ENCODE results near the gene ABL1. TPM values are rescaled to one million over a fixed set of nuclear protein-coding genes. Genes with fewer than 3 reads are reported as not detected.

ABL1 gene
- total RNA-seq, 1 experiment from 2014 or later: 27.6 TPM

DNA sequence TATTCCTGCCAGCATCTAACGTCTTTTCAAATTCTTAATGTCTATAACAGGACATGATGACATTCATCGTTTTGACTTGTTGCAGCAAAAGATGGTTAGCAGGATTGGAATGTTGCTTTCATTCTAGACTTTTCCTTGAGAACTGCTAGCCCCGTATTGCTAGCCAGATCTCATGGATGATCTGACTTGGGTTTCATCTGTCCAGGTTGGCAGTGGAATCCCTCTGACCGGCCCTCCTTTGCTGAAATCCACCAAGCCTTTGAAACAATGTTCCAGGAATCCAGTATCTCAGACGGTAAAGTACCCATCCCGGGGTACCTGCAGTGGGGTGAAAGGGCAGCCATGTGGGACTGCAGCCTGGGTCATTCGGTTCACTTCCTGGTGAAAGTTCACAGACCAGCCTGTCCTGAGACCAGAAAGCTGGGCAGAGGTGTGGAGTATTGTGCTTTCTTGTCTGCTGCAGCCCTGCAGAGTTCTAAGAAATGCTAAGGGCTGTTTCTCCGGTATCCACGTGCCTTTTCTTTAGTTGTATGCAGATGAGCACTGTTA, 44.9 kb downstream of the ABL1 start:
- DNase-seq (ENCODE audit: low read depth): no peak
- in situ Hi-C loops (cut with HindIII; ENCODE audit: low pct_unique_long_range_greater_than_20kb, low sequenced_read_pairs): no loop called here

DNA sequence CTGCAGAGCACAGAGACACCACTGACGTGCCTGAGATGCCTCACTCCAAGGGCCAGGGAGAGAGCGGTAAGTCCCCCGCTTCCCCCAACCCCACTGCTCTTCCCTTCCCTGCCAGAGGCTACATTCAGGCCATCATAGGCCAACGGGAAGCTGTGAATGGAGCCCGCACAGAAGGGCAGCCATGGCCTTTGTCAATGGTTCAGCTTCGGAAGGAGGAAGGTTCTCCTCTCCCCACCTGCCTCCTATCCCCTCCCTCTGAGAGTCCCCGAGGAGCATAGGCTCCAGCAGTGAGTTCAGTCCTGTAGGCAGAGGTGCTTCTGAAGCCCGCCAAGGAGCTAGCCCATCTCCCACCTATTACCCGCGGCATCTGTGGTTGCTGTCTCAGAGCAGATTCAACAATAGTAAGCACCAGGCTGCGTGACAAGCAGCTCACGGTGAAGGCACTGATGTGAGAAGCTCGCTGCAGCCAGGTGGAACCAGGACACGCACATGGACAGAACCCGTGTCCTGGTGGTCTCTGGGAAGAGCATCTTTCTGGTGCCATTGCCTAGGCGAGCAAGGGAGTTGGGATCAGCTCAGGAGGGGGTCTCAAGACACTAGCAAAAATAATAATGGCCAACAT, 45.7 kb downstream of the ABL1 start:
- no peak for DNase-seq (ENCODE audit: low read depth)
- in situ Hi-C loops (cut with HindIII; ENCODE audit: low pct_unique_long_range_greater_than_20kb, low sequenced_read_pairs): no loop called here

DNA sequence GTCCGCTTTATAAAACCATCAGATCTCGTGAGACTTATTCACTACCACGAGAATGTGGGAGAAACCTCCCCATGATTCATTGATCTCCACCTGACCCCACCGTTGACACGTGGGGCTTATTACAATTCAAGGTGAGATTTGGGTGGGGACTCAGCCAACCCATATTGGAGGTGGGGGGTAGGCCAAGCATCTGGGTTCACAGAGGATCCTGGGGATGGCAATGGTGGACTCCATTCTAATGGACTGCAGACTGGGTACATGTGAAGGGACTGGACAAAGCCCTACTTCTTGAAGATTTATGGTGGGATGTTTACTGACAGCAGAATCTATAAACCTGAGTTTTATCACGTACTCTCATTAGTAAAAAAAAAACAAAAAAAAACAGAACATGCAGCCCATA, 46.5 kb downstream of the ABL1 start:
- in situ Hi-C loops (cut with HindIII; ENCODE audit: low pct_unique_long_range_greater_than_20kb, low sequenced_read_pairs): no loop called here
- no peak for DNase-seq (ENCODE audit: low read depth)

DNA sequence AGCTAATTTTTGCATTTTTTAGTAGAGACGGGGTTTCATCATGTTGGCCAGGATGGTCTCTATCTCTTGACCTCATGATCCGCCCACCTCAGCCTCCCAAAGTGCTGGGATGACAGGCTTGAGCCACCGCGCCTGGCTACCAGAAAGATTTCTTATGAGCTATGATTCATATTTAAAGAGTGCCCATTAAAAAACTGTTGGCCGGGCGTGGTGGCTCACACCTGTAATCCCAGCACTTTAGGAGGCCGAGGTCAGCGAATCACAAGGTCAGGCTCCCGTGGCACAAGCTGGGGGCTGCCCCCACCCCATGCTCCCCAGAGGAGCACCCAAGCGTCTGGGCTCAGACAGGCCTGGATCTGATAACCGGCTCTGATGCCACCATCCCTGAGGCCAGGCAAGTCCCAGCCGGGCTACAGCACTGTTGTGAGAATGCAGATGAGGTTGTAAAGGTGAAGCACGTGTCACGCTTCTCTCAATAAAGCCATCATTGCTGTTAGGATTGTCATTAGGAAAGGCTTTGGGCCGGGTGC, 47.7 kb downstream of the ABL1 start:
- no peak for DNase-seq (ENCODE audit: low read depth)
- in situ Hi-C loops (cut with HindIII; ENCODE audit: low pct_unique_long_range_greater_than_20kb, low sequenced_read_pairs): no loop called here

DNA sequence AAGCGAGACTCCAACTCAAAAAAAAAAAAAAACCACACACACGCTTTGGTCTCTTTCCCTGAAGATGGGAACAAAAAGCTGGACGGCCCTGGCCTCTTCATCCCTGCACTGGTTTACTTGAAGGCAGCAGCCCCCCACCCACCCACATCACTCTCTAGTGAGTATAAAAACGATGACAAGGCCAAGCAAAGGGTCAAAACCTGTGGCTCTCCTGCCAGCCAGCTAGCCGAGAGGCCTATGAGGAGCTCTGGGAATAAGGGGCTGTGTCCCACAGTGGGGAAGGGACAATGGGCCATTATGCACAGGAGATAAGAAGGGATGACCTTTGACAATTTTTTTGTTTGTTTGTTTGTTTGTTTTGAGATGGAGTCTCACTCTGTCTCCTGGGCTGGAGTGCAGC, 48.4 kb downstream of the ABL1 start:
- no peak for DNase-seq (ENCODE audit: low read depth)
- in situ Hi-C loops (cut with HindIII; ENCODE audit: low pct_unique_long_range_greater_than_20kb, low sequenced_read_pairs): no loop called here

DNA sequence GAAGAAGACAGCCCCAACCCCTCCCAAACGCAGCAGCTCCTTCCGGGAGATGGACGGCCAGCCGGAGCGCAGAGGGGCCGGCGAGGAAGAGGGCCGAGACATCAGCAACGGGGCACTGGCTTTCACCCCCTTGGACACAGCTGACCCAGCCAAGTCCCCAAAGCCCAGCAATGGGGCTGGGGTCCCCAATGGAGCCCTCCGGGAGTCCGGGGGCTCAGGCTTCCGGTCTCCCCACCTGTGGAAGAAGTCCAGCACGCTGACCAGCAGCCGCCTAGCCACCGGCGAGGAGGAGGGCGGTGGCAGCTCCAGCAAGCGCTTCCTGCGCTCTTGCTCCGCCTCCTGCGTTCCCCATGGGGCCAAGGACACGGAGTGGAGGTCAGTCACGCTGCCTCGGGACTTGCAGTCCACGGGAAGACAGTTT, 49.1 kb downstream of the ABL1 start:
- DNase-seq (ENCODE audit: low read depth): no peak
- in situ Hi-C loops (cut with HindIII; ENCODE audit: low pct_unique_long_range_greater_than_20kb, low sequenced_read_pairs): no loop called here

DNA sequence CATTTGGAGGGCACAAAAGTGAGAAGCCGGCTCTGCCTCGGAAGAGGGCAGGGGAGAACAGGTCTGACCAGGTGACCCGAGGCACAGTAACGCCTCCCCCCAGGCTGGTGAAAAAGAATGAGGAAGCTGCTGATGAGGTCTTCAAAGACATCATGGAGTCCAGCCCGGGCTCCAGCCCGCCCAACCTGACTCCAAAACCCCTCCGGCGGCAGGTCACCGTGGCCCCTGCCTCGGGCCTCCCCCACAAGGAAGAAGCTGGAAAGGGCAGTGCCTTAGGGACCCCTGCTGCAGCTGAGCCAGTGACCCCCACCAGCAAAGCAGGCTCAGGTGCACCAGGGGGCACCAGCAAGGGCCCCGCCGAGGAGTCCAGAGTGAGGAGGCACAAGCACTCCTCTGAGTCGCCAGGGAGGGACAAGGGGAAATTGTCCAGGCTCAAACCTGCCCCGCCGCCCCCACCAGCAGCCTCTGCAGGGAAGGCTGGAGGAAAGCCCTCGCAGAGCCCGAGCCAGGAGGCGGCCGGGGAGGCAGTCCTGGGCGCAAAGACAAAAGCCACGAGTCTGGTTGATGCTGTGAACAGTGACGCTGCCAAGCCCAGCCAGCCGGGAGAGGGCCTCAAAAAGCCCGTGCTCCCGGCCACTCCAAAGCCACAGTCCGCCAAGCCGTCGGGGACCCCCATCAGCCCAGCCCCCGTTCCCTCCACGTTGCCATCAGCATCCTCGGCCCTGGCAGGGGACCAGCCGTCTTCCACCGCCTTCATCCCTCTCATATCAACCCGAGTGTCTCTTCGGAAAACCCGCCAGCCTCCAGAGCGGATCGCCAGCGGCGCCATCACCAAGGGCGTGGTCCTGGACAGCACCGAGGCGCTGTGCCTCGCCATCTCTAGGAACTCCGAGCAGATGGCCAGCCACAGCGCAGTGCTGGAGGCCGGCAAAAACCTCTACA, 49.8 kb downstream of the ABL1 start:
- in situ Hi-C loops (cut with HindIII; ENCODE audit: low pct_unique_long_range_greater_than_20kb, low sequenced_read_pairs): no loop called here
- no peak for DNase-seq (ENCODE audit: low read depth)

DNA sequence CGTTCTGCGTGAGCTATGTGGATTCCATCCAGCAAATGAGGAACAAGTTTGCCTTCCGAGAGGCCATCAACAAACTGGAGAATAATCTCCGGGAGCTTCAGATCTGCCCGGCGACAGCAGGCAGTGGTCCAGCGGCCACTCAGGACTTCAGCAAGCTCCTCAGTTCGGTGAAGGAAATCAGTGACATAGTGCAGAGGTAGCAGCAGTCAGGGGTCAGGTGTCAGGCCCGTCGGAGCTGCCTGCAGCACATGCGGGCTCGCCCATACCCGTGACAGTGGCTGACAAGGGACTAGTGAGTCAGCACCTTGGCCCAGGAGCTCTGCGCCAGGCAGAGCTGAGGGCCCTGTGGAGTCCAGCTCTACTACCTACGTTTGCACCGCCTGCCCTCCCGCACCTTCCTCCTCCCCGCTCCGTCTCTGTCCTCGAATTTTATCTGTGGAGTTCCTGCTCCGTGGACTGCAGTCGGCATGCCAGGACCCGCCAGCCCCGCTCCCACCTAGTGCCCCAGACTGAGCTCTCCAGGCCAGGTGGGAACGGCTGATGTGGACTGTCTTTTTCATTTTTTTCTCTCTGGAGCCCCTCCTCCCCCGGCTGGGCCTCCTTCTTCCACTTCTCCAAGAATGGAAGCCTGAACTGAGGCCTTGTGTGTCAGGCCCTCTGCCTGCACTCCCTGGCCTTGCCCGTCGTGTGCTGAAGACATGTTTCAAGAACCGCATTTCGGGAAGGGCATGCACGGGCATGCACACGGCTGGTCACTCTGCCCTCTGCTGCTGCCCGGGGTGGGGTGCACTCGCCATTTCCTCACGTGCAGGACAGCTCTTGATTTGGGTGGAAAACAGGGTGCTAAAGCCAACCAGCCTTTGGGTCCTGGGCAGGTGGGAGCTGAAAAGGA, 50.7 kb downstream of the ABL1 start:
- no peak for DNase-seq (ENCODE audit: low read depth)
- in situ Hi-C loops (cut with HindIII; ENCODE audit: low pct_unique_long_range_greater_than_20kb, low sequenced_read_pairs): no loop called here

DNA sequence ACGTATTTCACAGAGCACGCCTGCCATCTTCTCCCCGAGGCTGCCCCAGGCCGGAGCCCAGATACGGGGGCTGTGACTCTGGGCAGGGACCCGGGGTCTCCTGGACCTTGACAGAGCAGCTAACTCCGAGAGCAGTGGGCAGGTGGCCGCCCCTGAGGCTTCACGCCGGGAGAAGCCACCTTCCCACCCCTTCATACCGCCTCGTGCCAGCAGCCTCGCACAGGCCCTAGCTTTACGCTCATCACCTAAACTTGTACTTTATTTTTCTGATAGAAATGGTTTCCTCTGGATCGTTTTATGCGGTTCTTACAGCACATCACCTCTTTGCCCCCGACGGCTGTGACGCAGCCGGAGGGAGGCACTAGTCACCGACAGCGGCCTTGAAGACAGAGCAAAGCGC, 51.9 kb downstream of the ABL1 start:
- no peak for DNase-seq (ENCODE audit: low read depth)
- in situ Hi-C loops (cut with HindIII; ENCODE audit: low pct_unique_long_range_greater_than_20kb, low sequenced_read_pairs): no loop called here

DNA sequence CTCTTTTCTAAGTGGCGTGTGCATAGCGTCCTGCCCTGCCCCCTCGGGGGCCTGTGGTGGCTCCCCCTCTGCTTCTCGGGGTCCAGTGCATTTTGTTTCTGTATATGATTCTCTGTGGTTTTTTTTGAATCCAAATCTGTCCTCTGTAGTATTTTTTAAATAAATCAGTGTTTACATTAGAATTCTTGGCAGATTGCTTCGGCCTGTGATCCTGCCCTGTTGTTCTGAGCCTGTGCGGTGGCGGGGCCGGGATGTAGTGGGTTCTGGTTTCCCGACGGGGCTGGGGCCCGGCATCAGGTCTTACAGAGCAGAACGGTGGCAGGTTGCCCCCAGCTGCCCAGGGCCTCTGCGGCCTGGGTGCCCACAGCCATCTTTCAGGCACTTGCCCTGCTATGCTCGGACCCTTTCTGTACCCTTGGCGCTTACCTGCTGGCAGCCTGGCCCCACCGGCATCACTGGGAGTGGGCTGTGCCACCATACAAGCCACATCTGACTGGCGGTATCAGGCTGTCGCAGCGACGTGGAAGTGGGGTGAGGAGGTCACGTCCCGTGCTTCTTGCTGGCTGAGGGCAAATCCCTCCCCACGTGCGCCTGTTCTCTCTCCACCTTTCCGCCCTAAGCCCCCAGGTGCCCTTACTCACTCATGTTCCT, 52.6 kb downstream of the ABL1 start:
- DNase-seq (ENCODE audit: low read depth): no peak
- in situ Hi-C loops (cut with HindIII; ENCODE audit: low pct_unique_long_range_greater_than_20kb, low sequenced_read_pairs): no loop called here

DNA sequence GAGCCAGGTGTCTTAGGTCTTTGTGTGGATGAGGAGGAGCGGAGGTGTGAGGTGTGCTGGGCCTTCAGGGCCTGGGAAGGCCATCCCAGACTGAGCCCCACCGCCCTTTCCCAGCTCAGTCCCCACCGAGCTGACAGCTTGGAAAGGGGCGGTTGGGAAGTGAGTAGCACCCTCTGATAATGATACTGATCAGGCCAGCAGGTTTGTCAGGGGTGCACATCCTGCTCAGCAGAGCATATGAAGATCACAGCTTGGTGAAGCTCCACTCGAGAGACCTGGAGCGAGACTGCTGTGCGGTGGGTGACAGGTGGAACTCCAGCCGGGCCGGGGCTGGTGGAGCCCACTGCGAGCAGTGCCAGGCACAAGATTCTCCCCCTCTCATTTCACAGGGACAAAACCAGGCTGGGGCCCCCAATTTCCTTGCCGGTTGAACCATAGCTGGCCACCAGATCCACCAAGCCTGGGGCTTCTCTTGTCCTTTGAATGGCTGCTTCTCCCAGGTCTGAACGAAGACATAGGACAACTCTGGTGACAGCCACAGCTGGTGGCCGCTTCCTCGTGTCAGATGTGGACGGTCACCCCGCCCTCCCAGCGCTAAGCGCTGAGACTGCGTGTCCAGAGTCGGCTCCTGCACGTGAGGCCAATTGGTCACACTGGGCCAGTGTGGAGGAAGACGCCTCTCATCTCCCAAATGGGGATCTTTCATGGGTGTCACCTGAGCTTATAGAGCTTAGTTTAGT, 53.3 kb downstream of the ABL1 start:
- in situ Hi-C loops (cut with HindIII; ENCODE audit: low pct_unique_long_range_greater_than_20kb, low sequenced_read_pairs): no loop called here
- DNase-seq (ENCODE audit: low read depth): no peak

DNA sequence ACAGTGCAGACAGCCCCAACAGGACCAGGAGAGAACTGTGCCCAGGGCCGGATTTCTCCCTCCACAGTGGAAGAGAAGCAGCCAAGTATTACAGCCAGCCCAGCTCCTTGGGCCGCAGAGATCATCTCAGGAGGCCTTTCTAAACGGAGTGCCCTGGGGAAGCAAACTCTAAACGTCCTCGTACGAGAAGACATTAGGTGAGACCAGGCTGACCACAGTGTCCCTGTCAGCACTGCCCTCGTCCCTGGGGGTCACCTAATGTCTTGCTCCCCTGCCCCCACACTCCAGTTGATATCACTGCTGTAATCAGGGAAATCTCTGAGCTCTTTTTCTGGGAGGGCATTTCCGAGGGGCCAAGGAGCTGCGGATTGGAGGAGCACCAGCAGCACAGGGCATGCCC, 55.1 kb downstream of the ABL1 start:
- in situ Hi-C loops (cut with HindIII; ENCODE audit: low pct_unique_long_range_greater_than_20kb, low sequenced_read_pairs): no loop called here
- DNase-seq (ENCODE audit: low read depth): no peak

DNA sequence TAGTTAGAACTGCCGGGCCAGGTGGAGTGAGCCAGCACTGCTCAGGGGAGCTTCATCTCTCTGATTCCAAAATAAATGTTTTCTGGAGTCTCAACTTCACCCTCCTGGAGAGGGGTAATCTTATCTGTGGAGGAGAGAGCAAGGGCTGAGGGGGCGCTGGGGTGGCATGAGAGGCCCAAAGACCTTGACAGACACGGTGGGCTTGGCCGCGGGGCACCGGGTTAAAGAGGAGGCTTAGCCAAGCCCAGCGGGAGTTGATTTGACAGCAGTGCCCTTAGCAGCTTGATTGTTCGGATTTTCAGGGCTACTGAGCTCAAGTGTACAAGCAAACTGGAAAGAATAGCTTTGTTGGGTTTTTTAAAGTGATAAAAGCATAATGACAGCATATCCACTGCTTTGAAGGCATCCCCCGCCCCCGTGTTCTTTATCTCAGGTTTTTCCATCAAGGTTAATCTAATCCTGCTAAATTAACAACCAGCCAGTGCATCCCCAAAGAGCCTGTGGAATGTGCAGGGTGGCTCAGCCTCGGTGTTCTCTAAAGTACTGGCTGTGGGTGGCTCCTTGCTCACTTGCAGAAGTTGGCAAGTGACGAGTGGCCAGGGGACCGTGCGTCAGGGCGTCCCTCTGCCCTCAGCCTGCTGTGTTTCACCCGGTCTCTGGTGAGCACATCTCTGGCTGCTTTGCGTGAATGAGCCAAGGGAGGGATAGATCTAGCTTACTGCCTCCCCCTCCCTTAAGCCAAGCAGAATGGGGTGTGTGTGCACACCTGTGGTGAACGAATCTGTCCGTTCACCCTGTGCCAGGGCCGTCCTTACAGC, 56.0 kb downstream of the ABL1 start:
- DNase-seq (ENCODE audit: low read depth): no peak
- in situ Hi-C loops (cut with HindIII; ENCODE audit: low pct_unique_long_range_greater_than_20kb, low sequenced_read_pairs): no loop called here

DNA sequence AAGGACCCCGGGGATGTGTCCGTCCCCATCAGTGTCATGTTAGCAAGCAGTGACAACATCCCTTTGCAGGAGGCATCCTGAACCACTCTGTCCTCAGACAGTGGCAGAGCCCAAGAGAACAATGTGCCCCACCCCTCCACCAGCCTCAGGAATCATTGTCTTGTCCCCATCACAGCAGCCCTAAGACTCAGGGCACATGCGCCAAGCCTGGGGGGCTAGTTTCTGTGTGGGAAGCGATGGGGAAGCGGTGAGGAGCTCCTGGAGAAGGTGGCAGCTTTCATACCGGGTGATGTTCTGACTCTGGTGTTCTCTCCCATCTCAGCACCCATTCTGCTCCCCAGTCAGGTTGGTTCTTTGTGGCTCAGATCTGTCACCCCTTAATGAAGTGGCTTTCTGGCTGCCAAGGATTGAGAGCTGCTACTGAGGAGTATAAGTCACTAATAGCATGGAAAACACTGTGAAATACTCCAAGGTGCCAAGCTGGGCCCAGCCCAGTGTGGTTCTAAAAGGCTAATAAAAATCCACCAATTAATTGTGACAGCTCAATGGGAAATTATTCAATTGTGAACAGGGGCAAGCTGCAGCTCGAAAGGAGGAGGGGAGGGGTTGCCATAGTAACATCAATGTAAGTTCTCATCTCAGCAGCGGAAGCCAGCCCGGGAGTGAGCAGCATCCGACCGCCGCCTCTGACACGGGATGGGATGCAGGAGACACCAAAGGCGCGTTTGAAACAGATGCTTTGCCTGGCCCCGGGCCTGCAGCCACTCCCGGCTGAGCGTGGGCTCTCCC, 56.8 kb downstream of the ABL1 start:
- in situ Hi-C loops (cut with HindIII; ENCODE audit: low pct_unique_long_range_greater_than_20kb, low sequenced_read_pairs): no loop called here
- DNase-seq (ENCODE audit: low read depth): no peak

DNA sequence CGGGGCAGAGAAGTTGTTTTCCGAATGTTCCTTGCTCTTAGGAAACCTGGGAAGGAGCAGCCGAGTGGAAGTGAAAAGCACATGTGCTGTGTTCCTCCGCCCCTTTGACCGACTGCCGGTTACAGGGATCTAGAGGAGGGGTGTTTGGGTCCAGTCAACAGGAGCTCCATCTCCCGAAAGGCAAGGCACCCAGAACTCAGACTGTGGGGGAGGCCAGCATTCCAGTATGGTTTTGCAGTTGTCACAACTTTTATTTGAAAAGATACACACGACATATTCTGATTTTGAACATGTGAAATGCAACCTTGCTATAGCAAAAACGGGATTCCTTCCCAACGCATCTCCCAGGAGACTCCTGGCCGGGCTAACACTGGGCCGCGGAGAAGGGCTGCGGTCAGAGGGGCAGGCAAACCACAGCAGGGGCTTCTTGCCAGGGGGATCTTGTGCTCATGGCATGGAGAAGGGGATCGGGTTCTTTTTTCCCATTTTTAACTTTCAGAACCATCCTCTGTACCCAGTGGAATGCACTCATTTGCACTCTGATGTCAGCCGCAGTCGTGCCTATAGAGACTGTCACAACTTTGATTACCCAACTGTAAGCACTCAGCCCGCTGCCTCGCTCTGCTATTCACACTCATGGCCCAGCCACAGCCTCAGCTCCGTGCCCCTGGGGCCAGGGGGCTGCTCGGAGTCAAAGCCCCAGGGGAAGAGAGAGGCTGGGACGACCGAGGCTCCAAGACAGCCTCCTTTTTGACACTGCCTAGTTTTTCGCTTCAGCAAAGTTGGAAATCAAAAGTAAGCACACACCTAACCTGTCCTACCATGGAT, 57.6 kb downstream of the ABL1 start:
- in situ Hi-C loops (cut with HindIII; ENCODE audit: low pct_unique_long_range_greater_than_20kb, low sequenced_read_pairs): no loop called here
- DNase-seq (ENCODE audit: low read depth): no peak

Measured in Caki2 (cell line).